Adrenal gland (tissue), 12 donors: ENCODE data around the gene GALNT7. TPM values are rescaled to one million over a fixed set of nuclear protein-coding genes. Genes with fewer than 3 reads are reported as not detected.

Experiments
- DNase-seq, 7 donors: peaks; one replicate each; pipeline ENCODE4 v3.0.0-alpha.2; 2019 to 2020
- H3K27ac ChIP-seq, 5 donors: fragments of 200-600 bp; sonication (generic) in 4 of 5; 1 replicate in 3 of 5; 2 replicates in 2 of 5; pipeline versions ENCODE4 v1.5.1 to v1.8.0; 2016 to 2020; ENCODE audit warnings: mild to moderate bottlenecking in 1 of 5
- H3K27me3 ChIP-seq: fragments of 200-600 bp; 2 replicates; pipeline ENCODE4 v1.8.0; 2021
- H3K36me3 ChIP-seq, 2 donors: fragments of 200-600 bp; replicated peaks in 1 of 2; 1 replicate in 1 of 2; 2 replicates in 1 of 2; pipeline versions ENCODE4 v1.5.1 to v1.8.0; 2018 to 2022
- H3K4me1 ChIP-seq, 2 donors: fragments of 200-600 bp; replicated peaks in 1 of 2; 1 replicate in 1 of 2; 2 replicates in 1 of 2; pipeline versions ENCODE4 v1.5.1 to v1.8.0; 2018 to 2021
- H3K4me3 ChIP-seq, 4 donors: fragments of 200-600 bp; sonication (generic) in 3 of 4; one replicate each; pipeline ENCODE4 v1.5.1; 2016 to 2018
- H3K9me3 ChIP-seq, 3 donors: fragments of 200-600 bp; sonication (generic) in 1 of 3; replicated peaks in 1 of 3; 1 replicate in 2 of 3; 2 replicates in 1 of 3; pipeline versions ENCODE4 v1.5.1 to v1.8.0; 2016 to 2021
- CTCF ChIP-seq, 6 experiments: fragments of 450-650 bp in 4 of 6; fragments of 200-600 bp in 2 of 6; sonication (generic) in 1 of 6; IDR thresholded peaks; 1 replicate in 5 of 6; 2 replicates in 1 of 6; pipeline versions ENCODE4 v1.5.1 to v1.8.0; 2016 to 2021; ENCODE audit warnings: antibody characterized with exemption in 6 of 6, mild to moderate bottlenecking in 2 of 6, moderate library complexity in 1 of 6
- POLR2A ChIP-seq, 2 donors: fragments of 450-650 bp; IDR thresholded peaks; one replicate each; pipeline ENCODE4 v1.6.1; 2017; ENCODE audit warnings: antibody characterized with exemption in 2 of 2, mild to moderate bottlenecking in 2 of 2, moderate library complexity in 1 of 2
- WGBS, 4 donors: extraction: QIAGEN DNeasy Blood & Tissue Kit in 2 of 4; methylation state at CpG; one replicate each; pipeline versions ENCODE4 v1.1.5 to v1.1.7; 2013 to 2017; 5-methylcytosine and 5-hydroxymethylcytosine counted together
- intact Hi-C, 2 donors: fragments of 100-400 bp; cut with DNase I; formaldehyde crosslinking; loops; one replicate each; pipeline versions ENCODE4 v1.14.1 to v1.15.0; 2022 to 2023
- polyA plus RNA-seq, 3 donors: library from polyadenylated mRNA; stranded (reverse); fragments of 200-250 nt in 2 of 3; fragments of 350-450 nt in 1 of 3; fragmentation: Illumina TruSeq in 1 of 3; extraction: RNeasy Lipid Tissue Mini Kit (QIAGEN cat#74804) in 1 of 3; gene quantifications; one replicate each; pipeline ENCODE4 v1.2.3, GENCODE V29; 2013 to 2014
- total RNA-seq, 9 donors: library from RNA; depleted of rRNA in 4 of 9; stranded (reverse); fragments of >200 nt in 4 of 9; fragments of 120-200 nt in 1 of 9; fragmentation: NEBNext Ultra II Directional in 1 of 9; extraction: Animal tissue kit (Norgen Biotek cat#: 25700) in 1 of 9; gene quantifications; one replicate each; pipeline versions ENCODE4 v1.1.0 to v1.2.4, GENCODE V29; 2013 to 2023
- donor health status: healthy with polysubstance abuse.
- donor health status: Bipolar disorder and iron deficiency.
- donor health status: DM: yes; HTN: yes; CAD: no.
- donor health status: DM: no; HTN: no; CAD: no.
- donor health status: DM: no; HTN: no; CAD: no.
- donor health status: DM: yes; HTN: yes; CAD: no.

The GALNT7 gene
- total and polyA plus RNA-seq, 12 donors: 4.4 to 21.9 (median 10.3) TPM

- H3K36me3 ChIP-seq: no peaks in the 10 kb centered on the region
- intact Hi-C loops: no loop called here
- TF ChIP-seq POLR2A (IDR thresholded peaks at IDR 0.05): no peak
- no peak for TF ChIP-seq CTCF (IDR thresholded peaks at IDR 0.05)
These were observed 22.2 kb upstream of the GALNT7 start for GRCh38 chr4:173146456-173146855.

GRCh38 chr4:173151496-173151895 is 17.1 kb upstream of the GALNT7 start:
- H3K36me3 ChIP-seq: no peaks in the 10 kb centered on the region
- intact Hi-C loops: no loop called here
- DNase-seq: no peak
- 50 to 87% (median 85%) methylated on average over 2 of the region's 2 CpGs for WGBS, 4 donors
- no peaks in the 10 kb centered on the region for H3K27me3 ChIP-seq
- TF ChIP-seq CTCF (IDR thresholded peaks at IDR 0.05): no peak
- no peak for TF ChIP-seq POLR2A (IDR thresholded peaks at IDR 0.05)
- no peak overlapping the region for H3K27ac ChIP-seq
- H3K9me3 ChIP-seq: no peaks in the 10 kb centered on the region
- no peaks in the 10 kb centered on the region for H3K4me1 ChIP-seq
- no peak overlapping the region for H3K4me3 ChIP-seq

More at GRCh38 chr4:173146456-173146855, 22.2 kb upstream of the GALNT7 start:
- DNase-seq: peak in 3 of 7 donors; percentile 16 to 44 (median 19)
- H3K27me3 ChIP-seq: no peaks in the 10 kb centered on the region
- no peaks in the 10 kb centered on the region for H3K9me3 ChIP-seq
- no peak overlapping the region for H3K27ac ChIP-seq
- no peak overlapping the region for H3K4me3 ChIP-seq
- WGBS, 4 donors: 46 to 86% (median 73%) methylated on average over 4 of the region's 4 CpGs
- H3K4me1 ChIP-seq: no peaks in the 10 kb centered on the region

- H3K27me3 ChIP-seq: no peaks in the 10 kb centered on the region
- 95 to 98% (median 96%) methylated on average over 6 of the region's 6 CpGs for WGBS, 4 donors
These were observed 16.5 kb upstream of the GALNT7 start for GRCh38 chr4:173152104-173152503.

GRCh38 chr4:173153445-173153844 is 15.2 kb upstream of the GALNT7 start:
- Histone ChIP-seq H3K4me1 (no peaks in the 10 kb centered on the region), H3K27me3 (no peaks in the 10 kb centered on the region), H3K4me3 (no peak overlapping the region), H3K36me3 (no peaks in the 10 kb centered on the region), H3K27ac (no peak overlapping the region), H3K9me3 (no peaks in the 10 kb centered on the region)
- DNase-seq: no peak
- TF ChIP-seq POLR2A (IDR thresholded peaks at IDR 0.05): no peak
- TF ChIP-seq CTCF (IDR thresholded peaks at IDR 0.05): no peak
- 87 to 90% (median 88%) methylated on average over 2 of the region's 2 CpGs for WGBS, 4 donors
- intact Hi-C loops: no loop called here

More at GRCh38 chr4:173152104-173152503, 16.5 kb upstream of the GALNT7 start:
- H3K36me3 ChIP-seq: no peaks in the 10 kb centered on the region
- no peak overlapping the region for H3K4me3 ChIP-seq
- no peak for TF ChIP-seq POLR2A (IDR thresholded peaks at IDR 0.05)
- TF ChIP-seq CTCF (IDR thresholded peaks at IDR 0.05): no peak
- no peak overlapping the region for H3K27ac ChIP-seq
- H3K9me3 ChIP-seq: no peaks in the 10 kb centered on the region
- intact Hi-C loops: no loop called here
- no peaks in the 10 kb centered on the region for H3K4me1 ChIP-seq
- no peak for DNase-seq
